GM18498 (cell line): ENCODE data around the gene JARID2.

Source experiments
- ATAC-seq: cut with Tn5 transposase; IDR thresholded peaks from one replicate; pipeline ENCODE4 v1.9.1; 2021; ENCODE audit warnings: mild to moderate bottlenecking, moderate library complexity; ENCODE audit not compliant: unreplicated experiment

Gene JARID2

GRCh38 chr6:15433511-15433861, 187.6 kb downstream of the JARID2 start:
- no peak for ATAC-seq

DNA sequence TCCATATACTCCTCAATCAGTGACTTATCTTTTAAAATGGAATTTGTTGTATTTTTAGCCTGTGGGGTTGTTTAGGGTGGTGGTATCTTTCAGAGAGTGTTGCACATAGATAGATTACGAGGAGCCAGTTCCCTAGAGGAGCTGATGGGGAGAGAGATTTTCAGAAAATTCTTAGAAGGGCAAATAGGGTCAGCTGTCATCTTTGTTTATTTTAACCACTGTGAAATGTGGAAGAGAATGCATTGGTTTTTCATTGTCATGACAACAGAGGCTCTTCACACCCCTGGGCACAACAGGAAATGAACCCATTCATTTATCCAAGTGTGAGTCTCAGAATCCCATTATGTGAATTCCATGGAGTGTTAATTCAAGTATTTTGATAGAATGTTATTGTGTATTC, 188.4 kb downstream of the JARID2 start:
- ATAC-seq = no peak

GRCh38 chr6:15434823-15435380, 189.0 kb downstream of the JARID2 start:
- no peak for ATAC-seq

DNA sequence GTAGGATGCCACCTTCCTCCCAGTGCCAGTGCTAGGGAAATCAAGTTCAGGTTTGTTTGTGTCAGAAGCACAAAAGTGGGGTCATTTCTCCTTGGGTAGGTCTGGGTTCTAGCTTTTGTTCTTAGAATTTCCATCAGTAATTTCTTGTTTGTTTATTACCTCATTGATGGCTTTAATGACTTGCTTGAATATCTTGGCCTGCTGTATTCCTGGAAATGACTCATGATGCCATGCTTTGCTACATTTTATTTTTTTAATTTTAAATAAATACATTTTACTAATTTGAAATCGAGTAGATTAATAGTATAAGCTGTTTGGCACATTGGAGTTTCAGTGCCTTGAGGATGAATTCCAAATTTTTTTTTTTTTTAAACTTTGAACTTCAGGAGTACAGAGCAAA, 189.6 kb downstream of the JARID2 start:
- ATAC-seq = no peak

GRCh38 chr6:15436451-15436850, 190.6 kb downstream of the JARID2 start:
- ATAC-seq = no peak

DNA sequence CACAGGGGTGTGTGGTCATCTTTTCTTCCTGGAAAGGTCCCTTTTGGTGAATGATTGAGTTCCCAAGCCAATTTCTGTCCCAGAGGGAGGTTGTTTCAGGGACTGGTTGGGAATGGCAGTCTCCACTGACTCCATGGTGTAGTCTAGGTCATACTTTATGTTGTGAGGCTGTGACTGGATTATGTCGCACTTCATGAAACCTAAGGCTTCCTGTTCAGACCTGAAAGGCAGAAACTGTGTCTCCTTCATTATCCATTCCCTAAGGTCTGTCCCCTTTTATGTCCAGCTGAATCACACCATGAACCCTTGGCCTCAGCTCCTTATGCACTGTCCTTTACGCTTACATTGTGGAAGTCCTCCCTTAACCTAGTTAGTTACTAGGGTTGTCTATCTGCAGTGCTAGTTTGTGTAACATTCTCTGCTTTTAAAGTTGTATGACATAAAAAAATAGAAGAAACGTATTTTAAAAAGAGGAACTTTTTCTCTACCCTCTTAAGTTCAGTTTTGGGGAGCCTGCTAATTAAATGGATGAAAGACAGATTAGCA, 191.3 kb downstream of the JARID2 start:
- no peak for ATAC-seq

- no peak for ATAC-seq
Observed at GRCh38 chr6:15439410-15440025, 193.6 kb downstream of the JARID2 start.

DNA sequence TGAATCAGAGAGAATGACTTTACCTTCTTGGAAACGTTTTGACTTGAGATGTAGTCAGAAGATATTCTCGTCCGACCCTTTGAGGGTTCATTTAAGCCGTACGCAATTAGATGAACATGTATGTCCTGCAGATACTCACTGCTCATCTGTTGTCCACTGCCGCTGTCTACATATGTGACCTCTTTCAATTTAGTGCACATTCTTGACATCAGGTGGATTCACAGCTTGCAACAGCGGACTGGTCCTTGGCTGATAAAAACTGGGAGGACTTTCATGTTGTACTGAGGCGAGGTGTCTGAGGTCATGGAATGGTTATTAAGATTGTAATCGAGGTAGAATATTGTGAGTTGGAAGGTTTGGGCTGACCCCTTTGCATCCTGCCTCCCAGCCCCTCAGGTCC, 194.2 kb downstream of the JARID2 start:
- no peak for ATAC-seq

DNA sequence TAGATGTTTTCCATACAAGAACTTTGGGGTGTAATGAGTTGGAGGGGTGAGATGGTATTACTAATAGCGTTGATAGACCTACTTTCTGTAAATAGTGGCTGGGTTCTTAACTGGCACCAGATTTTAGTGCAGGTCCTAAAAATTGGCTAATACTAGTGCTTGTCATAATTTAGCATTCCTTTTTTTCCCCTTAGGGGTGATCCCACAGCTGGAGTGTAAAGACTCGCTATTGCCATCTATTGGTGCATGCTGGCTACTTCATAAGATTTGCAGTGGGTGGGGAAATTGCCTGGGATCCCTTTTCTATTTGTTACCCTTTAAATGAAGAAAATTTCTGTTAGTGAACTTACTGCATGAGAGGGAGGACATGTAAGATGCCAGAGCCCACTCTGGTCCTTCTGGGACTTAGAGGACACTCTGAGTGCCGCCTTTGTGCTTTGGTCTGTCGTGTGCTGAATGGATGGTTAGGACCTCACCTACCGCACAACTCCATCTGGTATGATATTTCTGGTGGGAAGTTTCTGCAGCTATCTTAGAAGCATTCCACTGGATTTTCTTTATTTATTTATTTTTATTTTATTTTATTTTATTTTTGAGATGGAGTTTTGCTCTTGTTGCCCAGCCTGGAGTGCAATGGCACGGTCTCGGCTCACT, 195.5 kb downstream of the JARID2 start:
- no peak for ATAC-seq

- ATAC-seq = no peak
Observed at GRCh38 chr6:15441981-15442380, 196.1 kb downstream of the JARID2 start.

GRCh38 chr6:15442467-15442866, 196.6 kb downstream of the JARID2 start:
- no peak for ATAC-seq

DNA sequence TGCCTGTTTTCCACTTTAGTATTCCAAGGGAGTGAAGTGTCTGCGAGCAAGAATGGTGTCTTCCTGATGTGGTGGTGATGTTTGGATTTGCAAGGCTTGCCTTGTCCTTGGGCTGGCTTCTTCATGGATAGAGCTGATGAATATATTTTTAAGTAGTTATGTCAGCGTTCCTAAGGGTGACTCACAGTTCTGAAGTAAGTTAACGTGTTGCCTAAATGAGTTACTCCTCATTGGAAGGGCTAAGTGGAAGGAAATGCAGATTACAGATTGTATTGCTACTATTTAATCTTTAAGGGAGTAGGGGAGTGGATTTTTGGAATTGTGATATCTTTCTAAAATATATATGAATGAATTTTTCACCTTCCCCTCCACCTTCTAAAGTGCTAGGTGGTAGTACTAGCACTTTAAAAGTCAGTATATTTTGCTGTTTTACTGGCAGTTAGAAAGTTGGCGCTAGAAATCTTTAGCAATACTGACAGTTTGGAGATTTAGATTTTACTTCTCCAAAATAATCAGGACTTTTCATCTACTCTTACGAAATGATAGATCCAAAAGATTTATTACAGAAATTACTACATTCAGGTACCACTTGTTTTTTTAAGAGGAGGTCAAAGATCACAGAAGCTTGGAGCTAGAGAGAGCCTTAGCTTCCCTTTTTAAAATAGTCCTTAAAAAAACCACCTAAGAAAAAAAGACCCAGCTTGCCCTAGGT, 197.4 kb downstream of the JARID2 start:
- ATAC-seq = no peak

GRCh38 chr6:15444081-15444731, 198.3 kb downstream of the JARID2 start:
- ATAC-seq = no peak

DNA sequence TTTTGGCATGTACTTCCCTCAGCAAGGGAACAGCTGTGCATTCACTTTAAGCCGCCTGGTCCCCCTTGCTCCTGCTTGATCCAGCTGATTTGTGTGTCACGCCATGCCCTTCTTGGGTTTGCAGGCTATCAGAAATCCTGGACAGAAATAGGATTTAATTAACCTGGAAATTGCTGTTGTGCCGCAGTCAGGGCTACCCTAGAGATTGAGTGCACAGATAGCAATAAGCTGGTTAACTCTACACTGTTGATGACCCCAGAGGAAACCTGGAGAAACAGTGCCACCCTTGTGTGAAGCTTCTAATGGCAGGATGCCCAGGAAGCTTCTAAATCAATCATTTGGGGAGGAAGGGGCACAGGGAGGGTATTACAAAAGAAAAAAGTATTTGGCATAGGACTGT, 199.0 kb downstream of the JARID2 start:
- no peak for ATAC-seq

DNA sequence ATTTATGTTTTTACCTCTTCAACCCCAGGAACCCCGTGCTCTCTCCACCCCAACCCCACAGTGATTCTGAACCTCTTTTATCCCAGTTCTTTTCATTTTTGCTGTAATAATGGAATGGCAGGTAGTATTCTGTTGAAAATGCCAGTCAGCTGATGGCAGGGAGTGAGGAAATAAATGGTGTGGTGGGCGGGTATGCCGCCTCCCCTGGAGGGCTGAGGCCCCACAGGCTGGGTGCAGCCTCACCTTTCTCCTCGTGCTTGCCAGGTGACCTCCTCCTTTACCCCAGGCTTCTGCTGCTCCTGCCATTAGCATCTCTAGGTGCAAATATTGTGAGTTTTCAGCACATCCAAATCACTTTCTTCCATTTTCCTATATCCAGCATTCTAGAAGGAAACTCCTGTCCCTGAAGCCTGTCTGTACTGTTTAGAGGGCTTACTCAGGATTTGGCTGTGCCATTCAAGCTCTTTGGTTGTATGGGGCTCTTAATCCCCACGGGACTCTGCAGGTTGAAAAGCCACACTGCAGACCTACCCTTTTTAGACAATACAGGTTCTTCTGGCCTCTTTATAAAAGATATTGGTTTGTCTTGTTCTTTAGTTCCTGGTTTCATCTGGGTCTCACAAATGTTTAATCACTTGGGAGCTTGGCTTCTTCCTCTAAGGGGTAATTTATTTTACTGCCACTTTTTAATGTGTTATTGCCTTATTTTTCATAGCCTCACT, 201.8 kb downstream of the JARID2 start:
- ATAC-seq = no peak

DNA sequence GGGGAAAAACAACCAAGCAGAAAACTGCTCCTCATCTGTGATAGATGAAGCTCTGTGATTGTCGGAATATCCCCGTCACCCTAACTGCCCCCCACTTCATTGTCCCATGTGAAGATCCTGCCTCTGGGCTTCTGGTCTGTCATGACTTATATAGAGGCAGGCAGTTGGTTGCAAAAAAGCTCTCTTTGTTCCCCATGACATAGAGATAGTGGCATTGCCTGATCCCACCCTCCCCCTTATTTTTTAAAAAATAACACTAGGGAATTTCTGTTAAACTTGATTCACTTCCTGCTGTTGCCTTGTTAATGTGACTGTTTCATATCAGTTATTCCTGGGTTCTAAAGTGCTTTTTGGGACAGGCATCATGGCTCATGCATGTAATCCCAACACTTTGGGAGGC, 203.1 kb downstream of the JARID2 start:
- no peak for ATAC-seq

DNA sequence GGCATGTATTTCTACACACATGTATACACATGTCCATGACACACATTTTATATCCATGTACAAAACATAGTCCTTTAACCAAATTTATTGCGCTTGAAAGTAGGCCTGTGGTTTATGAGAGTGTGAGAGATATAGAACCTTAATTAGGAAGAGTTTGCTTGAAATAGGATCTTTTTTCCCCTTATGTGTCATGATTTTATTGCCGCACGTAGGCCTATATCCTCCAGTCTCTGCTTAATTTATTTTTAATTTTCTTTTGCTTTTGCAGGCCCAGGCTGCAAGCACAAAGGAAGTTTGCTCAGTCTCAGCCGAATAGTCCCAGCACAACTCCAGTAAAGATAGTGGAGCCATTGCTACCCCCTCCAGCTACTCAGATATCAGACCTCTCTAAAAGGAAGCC, 205.9 kb downstream of the JARID2 start:
- ATAC-seq = no peak

GRCh38 chr6:15452182-15452941, 206.5 kb downstream of the JARID2 start:
- ATAC-seq = no peak

DNA sequence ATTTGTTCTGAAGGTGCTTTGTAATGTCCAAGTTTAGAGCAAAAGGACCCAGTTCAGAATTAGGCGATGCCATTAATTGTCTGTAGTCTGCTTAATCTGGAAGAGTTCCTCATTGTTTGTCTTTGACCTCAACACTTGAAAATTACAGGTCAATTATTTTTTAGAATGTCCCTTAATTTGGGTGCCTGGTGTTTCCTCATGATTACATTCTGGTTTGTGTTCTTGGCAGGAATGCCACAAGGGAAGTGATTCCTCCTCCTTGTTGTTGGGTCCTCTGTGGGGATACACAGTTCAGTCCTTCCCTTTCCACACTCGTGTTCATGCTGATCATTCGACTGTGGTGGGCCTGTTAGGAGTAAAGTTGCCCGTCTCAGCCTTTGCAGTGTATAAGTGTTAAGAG, 207.3 kb downstream of the JARID2 start:
- no peak for ATAC-seq

DNA sequence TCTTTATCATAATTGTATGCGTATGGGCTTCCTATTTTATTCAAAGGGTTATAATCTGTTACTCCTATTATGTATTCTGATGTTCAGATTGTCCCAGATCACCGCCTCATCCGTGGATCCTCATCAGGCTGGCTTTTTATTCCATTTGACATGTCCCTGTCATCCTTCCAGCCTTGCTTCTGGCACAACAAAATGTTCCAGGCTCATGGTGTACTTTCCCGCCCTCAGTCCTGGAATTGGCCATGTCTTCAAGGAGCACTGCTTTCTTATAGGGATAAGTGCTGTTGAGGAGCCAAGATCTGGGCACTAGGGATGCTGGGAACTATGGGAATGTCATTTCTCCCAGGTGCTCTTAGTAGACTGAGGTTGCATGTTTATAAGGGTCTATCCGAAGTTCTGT, 207.8 kb downstream of the JARID2 start:
- ATAC-seq = no peak
